GM12878 (cell line): ENCODE data around the gene LYPD5. TPM values are rescaled to one million over a fixed set of nuclear protein-coding genes. Genes with fewer than 3 reads are reported as not detected.

ENCODE experiments used
- ATAC-seq: fragments of 200-7000 bp; cut with Tn5 transposase; 3 replicates; pipeline ENCODE4 v1.9.1; 2020; ENCODE audit warnings: mild to moderate bottlenecking, moderate library complexity
- BruUV-seq: library from RNA; stranded (reverse); fragments of 400-500 nt; replicated peaks from 2 replicates; lab custom pipeline; 2021; lab: Mats Ljungman, UMichigan
- CTCF ChIA-PET: fragments of 300-600 bp; sonication (Branson Sonifier 250); formaldehyde crosslinking; extraction: SDS; loops from one replicate; lab custom pipeline; 2021; ENCODE audit warnings: inconsistent platforms; lab: Yijun Ruan, JAX
- POLR2A ChIA-PET: fragments of 350-600 bp; formaldehyde crosslinking; extraction: SDS; loops from one replicate; lab custom pipeline; 2021; ENCODE audit warnings: inconsistent platforms; lab: Charles Lee
- RAD21 ChIA-PET: fragments of 300-600 bp; sonication (Branson Sonifier 250); formaldehyde crosslinking; loops from one replicate; lab custom pipeline; 2023; ENCODE audit warnings: antibody characterized with exemption; ENCODE audit not compliant: unreplicated experiment; lab: Charles Lee
- SMC1A ChIA-PET: fragments of 300-600 bp; sonication (Branson Sonifier 250); formaldehyde crosslinking; loops from one replicate; lab custom pipeline; 2023; ENCODE audit not compliant: unreplicated experiment, uncharacterized antibody; lab: Charles Lee
- DNase-seq: peaks from one replicate; pipeline ENCODE4 v3.0.0-alpha.2; 2011; ENCODE audit warnings: low read depth, low spot score
- FAIRE-seq: peaks from 3 replicates; lab custom pipeline; 2011; peaks lifted over from hg19 to GRCh38; lab: Jason Lieb, UNC
- H2AFZ ChIP-seq: 2 replicates; pipeline ENCODE4 v1.6.0; 2011; ENCODE audit warnings: low read depth, low read length, control low read depth; ENCODE audit not compliant: control insufficient read depth
- H3K27ac ChIP-seq: 2 replicates; pipeline ENCODE4 v1.5.1; 2011; ENCODE audit warnings: control low read depth; ENCODE audit not compliant: control insufficient read depth, insufficient read depth
- H3K27me3 ChIP-seq, 2 experiments: replicated peaks in 1 of 2; 2 replicates each; pipeline versions ENCODE4 v1.6.0 to v1.6.1; 2011; ENCODE audit warnings: low read length in 1 of 2; ENCODE audit not compliant: control insufficient read depth in 2 of 2, insufficient read depth in 2 of 2
- H3K36me3 ChIP-seq, 2 experiments: 2 replicates each; pipeline ENCODE4 v1.5.1; 2011; ENCODE audit warnings: low read length in 1 of 2; ENCODE audit not compliant: control insufficient read depth in 2 of 2, insufficient read depth in 2 of 2
- H3K4me1 ChIP-seq: 2 replicates; pipeline ENCODE4 v1.6.1; 2011; ENCODE audit warnings: mild to moderate bottlenecking, low read length, moderate library complexity, mixed read lengths; ENCODE audit not compliant: control insufficient read depth, insufficient read depth
- H3K4me2 ChIP-seq: 2 replicates; pipeline ENCODE4 v1.6.0; 2011; ENCODE audit warnings: control low read depth; ENCODE audit not compliant: control insufficient read depth, insufficient read depth
- H3K4me3 ChIP-seq: fragments of 200-600 bp; sonication (generic); 2 replicates; pipeline ENCODE4 v1.5.1; 2016
- H3K79me2 ChIP-seq: 2 replicates; pipeline ENCODE4 v1.6.0; 2011; ENCODE audit warnings: low read length; ENCODE audit not compliant: control insufficient read depth, insufficient read depth
- H3K9ac ChIP-seq: 2 replicates; pipeline ENCODE4 v1.8.0; 2011; ENCODE audit warnings: low read length, control low read depth, mixed read lengths; ENCODE audit not compliant: control insufficient read depth, insufficient read depth
- H3K9me3 ChIP-seq: replicated peaks from 3 replicates; pipeline ENCODE4 v1.5.1; 2011; ENCODE audit warnings: mild to moderate bottlenecking, low read length; ENCODE audit not compliant: control insufficient read depth, insufficient read depth
- H4K20me1 ChIP-seq: 2 replicates; pipeline ENCODE4 v1.6.0; 2011; ENCODE audit not compliant: control insufficient read depth, insufficient read depth
- ASH2L ChIP-seq: fragments of 300-600, 200-600 bp; sonication (generic); IDR thresholded peaks from 2 replicates; pipeline ENCODE4 v1.6.1; 2017; ENCODE audit warnings: low read depth, mild to moderate bottlenecking, borderline replicate concordance
- BMI1 ChIP-seq: fragments of 450-650 bp; IDR thresholded peaks from 2 replicates; pipeline ENCODE4 v1.6.1; 2016; ENCODE audit warnings: mild to moderate bottlenecking, moderate library complexity, borderline replicate concordance
- HCFC1 ChIP-seq: fragments of 150-350 bp; IDR thresholded peaks from 2 replicates; pipeline ENCODE4 v1.6.1; 2014; ENCODE audit warnings: low read length
- NFIC ChIP-seq: IDR thresholded peaks from 2 replicates; pipeline ENCODE4 v1.6.1; 2012; ENCODE audit warnings: low read depth, mild to moderate bottlenecking, inconsistent platforms, low read length, moderate library complexity
- NR2C1 ChIP-seq: fragments of 450-650 bp; IDR thresholded peaks from 2 replicates; pipeline ENCODE4 v1.6.1; 2017; ENCODE audit warnings: antibody characterized with exemption, mild to moderate bottlenecking, moderate library complexity
- PAX8 ChIP-seq: fragments of 450-650 bp; IDR thresholded peaks from 2 replicates; pipeline ENCODE4 v1.6.1; 2017; ENCODE audit warnings: mild to moderate bottlenecking, moderate library complexity
- RB1 ChIP-seq: fragments of 450-650 bp; formaldehyde crosslinking; IDR thresholded peaks from 2 replicates; pipeline ENCODE4 v1.6.1; 2017; ENCODE audit warnings: mild to moderate bottlenecking, borderline replicate concordance
- ZBED1 ChIP-seq: IDR thresholded peaks from 2 replicates; pipeline ENCODE4 v1.6.1; 2016; ENCODE audit warnings: borderline replicate concordance
- ZNF24 ChIP-seq: fragments of 450-650 bp; IDR thresholded peaks from 2 replicates; pipeline ENCODE4 v1.6.1; 2017; ENCODE audit warnings: antibody characterized with exemption, mild to moderate bottlenecking
- WGBS: methylation state at CpG from one replicate; pipeline ENCODE4 v1.1.6; 2016; ENCODE audit warnings: low lambda C conversion rate; ENCODE audit not compliant: insufficient replicate concordance, insufficient coverage; ENCODE audit errors: missing lambda C conversion rate; 5-methylcytosine and 5-hydroxymethylcytosine counted together
- in situ Hi-C: fragments of 300-500 bp; cut with MboI; formaldehyde crosslinking; loops from 9 replicates; pipeline ENCODE4 v1.14.3; 2018; ENCODE audit warnings: mixed read lengths
- intact Hi-C: fragments of 100-400 bp; cut with micrococcal nuclease; formaldehyde crosslinking; loops from one replicate; pipeline ENCODE4 v1.14.2; 2022; ENCODE audit not compliant: unreplicated experiment
- polyA plus RNA-seq, 11 experiments: library from polyadenylated mRNA; depleted of rRNA in 4 of 11; unstranded in 6 of 11; stranded (reverse) in 5 of 11; fragments of >200 nt; fragmentation: Nextera tagmentation in 4 of 11; fragmentation: Illumina TruSeq in 1 of 11; extraction: Ambion mirVana in 4 of 11; extraction: Trizol in 1 of 11; gene quantifications; 1 replicate in 1 of 11; 2 replicates in 10 of 11; pipeline versions ENCODE4 v1.2.1 to v1.2.3, GENCODE V29; 2011 to 2016; ENCODE audit warnings: inconsistent platforms in 2 of 11, missing spikeins in 2 of 11, low read depth in 1 of 11
- total RNA-seq, 4 experiments: library from RNA; depleted of rRNA in 3 of 4; stranded (reverse); fragments of >200 nt in 3 of 4; fragmentation: Illumina TruSeq in 1 of 4; extraction: Trizol in 1 of 4; gene quantifications; 2 replicates each; pipeline versions ENCODE4 v1.2.1 to v1.2.3, GENCODE V29; 2013 to 2021
- TF ChIP-seq, protein P1 (sequence below), 3 experiments: IDR thresholded peaks in 2 of 3; conservative IDR thresholded peaks in 1 of 3; 2 replicates each; pipeline ENCODE4 v1.5.1; 2011; ENCODE audit warnings: low read depth in 3 of 3, low read length in 3 of 3, mild to moderate bottlenecking in 3 of 3, control low read depth in 2 of 3, moderate library complexity in 2 of 3, inconsistent platforms in 1 of 3, mixed read lengths in 1 of 3; ENCODE audit not compliant: control insufficient read depth in 2 of 3, insufficient read depth in 1 of 3; ENCODE audit errors: extremely low read depth in 1 of 3
- TF ChIP-seq, protein P2 (sequence below): fragments of 450-650 bp; IDR thresholded peaks from 2 replicates; pipeline ENCODE4 v1.6.1; 2017; ENCODE audit warnings: mild to moderate bottlenecking
- TF ChIP-seq, protein P3 (sequence below): fragments of 450-650 bp; IDR thresholded peaks from 2 replicates; pipeline ENCODE4 v1.6.1; 2017; ENCODE audit warnings: mild to moderate bottlenecking, moderate library complexity
- TF ChIP-seq, protein P4 (sequence below): fragments of 450-650 bp; formaldehyde crosslinking; IDR thresholded peaks from 2 replicates; pipeline ENCODE4 v1.5.0; 2022; ENCODE audit warnings: mild to moderate bottlenecking, missing genetic modification characterization

The LYPD5 gene
- total and polyA plus RNA-seq, 10 of the 15 experiments (the other 5 are each of a cell fraction or from before 2014, with no cell fraction given): 0.04 to 2.2 (median 0.69) TPM; not detected in 1

DNA sequence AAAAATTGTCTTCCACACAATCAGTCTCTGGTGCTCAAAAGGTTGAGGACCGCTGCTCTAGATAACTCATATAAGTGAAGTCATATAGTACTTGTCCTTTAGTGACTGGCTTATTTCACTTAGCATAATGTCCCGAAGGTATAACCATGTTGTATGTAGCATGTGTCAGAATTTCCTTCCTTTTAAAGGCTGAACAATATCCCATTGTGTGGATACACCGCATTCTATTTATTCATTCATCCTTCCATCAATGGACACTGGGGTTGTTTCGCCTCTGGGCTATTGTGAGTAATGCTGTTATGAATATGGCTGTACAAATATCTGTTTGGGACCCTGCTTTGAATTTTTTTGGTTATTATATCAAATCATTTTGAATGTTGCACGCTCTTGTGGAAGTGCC lies 4.6 kb upstream of the LYPD5 start:
- H3K27me3 ChIP-seq: no peaks in the 10 kb centered on the region
- no peaks in the 10 kb centered on the region for H3K4me1 ChIP-seq
- intact Hi-C loops: no loop called here
- no peak overlapping the region for H3K9ac ChIP-seq
- H2AFZ ChIP-seq: no peak overlapping the region
- H3K79me2 ChIP-seq: no peaks in the 10 kb centered on the region
- FAIRE-seq: no peak
- DNase-seq: no peak
- POLR2A ChIA-PET: no interaction called here
- in situ Hi-C loops: loop anchor here (10.0 kb wide), 1 partner anchor 362 kb away; no protein-coding TSS in a partner anchor
- H3K27ac ChIP-seq: no peak overlapping the region
- CTCF ChIA-PET: interaction anchor here (1.1 kb wide), 1 partner anchor 61 kb away, joined by 5 read pairs; no protein-coding TSS in a partner anchor
- SMC1A ChIA-PET: interaction anchor here (1.1 to 3.3 kb wide), 3 partner anchors 29 to 251 kb away, joined by 3 to 28 read pairs (median 3); no protein-coding TSS in a partner anchor
- RAD21 ChIA-PET: interaction anchor here (2.1 to 3.6 kb wide), 2 partner anchors 61 to 138 kb away, joined by 8 to 36 read pairs; no protein-coding TSS in a partner anchor
- H3K9me3 ChIP-seq: no peaks in the 10 kb centered on the region
- no peaks in the 10 kb centered on the region for H4K20me1 ChIP-seq
- no TSS peak for BruUV-seq
- WGBS: 30% methylated on average over 5 of the region's 5 CpGs
- H3K4me2 ChIP-seq: no peak overlapping the region
- no peaks in the 10 kb centered on the region for H3K36me3 ChIP-seq
- no peak for ATAC-seq
- H3K4me3 ChIP-seq: no peak overlapping the region
- TF ChIP-seq, protein P1, sequence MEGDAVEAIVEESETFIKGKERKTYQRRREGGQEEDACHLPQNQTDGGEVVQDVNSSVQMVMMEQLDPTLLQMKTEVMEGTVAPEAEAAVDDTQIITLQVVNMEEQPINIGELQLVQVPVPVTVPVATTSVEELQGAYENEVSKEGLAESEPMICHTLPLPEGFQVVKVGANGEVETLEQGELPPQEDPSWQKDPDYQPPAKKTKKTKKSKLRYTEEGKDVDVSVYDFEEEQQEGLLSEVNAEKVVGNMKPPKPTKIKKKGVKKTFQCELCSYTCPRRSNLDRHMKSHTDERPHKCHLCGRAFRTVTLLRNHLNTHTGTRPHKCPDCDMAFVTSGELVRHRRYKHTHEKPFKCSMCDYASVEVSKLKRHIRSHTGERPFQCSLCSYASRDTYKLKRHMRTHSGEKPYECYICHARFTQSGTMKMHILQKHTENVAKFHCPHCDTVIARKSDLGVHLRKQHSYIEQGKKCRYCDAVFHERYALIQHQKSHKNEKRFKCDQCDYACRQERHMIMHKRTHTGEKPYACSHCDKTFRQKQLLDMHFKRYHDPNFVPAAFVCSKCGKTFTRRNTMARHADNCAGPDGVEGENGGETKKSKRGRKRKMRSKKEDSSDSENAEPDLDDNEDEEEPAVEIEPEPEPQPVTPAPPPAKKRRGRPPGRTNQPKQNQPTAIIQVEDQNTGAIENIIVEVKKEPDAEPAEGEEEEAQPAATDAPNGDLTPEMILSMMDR (IDR thresholded peaks at IDR 0.05 in 2 of 3, conservative IDR thresholded peaks at IDR 0.05 in 1 of 3; ENCODE audit: control insufficient read depth in 2 of 3, extremely low read depth in 1 of 3, insufficient read depth in 1 of 3, low read depth in 3 of 3, low read length in 3 of 3): no peak
- TF ChIP-seq NFIC (no peak), RB1 (no peak), HCFC1 (no peak), ZBED1 (no peak), BMI1 (no peak), NR2C1 (no peak), ZNF24 (no peak), ASH2L (no peak), PAX8 (no peak)
- TF ChIP-seq, protein P2, sequence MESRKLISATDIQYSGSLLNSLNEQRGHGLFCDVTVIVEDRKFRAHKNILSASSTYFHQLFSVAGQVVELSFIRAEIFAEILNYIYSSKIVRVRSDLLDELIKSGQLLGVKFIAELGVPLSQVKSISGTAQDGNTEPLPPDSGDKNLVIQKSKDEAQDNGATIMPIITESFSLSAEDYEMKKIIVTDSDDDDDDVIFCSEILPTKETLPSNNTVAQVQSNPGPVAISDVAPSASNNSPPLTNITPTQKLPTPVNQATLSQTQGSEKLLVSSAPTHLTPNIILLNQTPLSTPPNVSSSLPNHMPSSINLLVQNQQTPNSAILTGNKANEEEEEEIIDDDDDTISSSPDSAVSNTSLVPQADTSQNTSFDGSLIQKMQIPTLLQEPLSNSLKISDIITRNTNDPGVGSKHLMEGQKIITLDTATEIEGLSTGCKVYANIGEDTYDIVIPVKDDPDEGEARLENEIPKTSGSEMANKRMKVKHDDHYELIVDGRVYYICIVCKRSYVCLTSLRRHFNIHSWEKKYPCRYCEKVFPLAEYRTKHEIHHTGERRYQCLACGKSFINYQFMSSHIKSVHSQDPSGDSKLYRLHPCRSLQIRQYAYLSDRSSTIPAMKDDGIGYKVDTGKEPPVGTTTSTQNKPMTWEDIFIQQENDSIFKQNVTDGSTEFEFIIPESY: no peak
- TF ChIP-seq, protein P3, sequence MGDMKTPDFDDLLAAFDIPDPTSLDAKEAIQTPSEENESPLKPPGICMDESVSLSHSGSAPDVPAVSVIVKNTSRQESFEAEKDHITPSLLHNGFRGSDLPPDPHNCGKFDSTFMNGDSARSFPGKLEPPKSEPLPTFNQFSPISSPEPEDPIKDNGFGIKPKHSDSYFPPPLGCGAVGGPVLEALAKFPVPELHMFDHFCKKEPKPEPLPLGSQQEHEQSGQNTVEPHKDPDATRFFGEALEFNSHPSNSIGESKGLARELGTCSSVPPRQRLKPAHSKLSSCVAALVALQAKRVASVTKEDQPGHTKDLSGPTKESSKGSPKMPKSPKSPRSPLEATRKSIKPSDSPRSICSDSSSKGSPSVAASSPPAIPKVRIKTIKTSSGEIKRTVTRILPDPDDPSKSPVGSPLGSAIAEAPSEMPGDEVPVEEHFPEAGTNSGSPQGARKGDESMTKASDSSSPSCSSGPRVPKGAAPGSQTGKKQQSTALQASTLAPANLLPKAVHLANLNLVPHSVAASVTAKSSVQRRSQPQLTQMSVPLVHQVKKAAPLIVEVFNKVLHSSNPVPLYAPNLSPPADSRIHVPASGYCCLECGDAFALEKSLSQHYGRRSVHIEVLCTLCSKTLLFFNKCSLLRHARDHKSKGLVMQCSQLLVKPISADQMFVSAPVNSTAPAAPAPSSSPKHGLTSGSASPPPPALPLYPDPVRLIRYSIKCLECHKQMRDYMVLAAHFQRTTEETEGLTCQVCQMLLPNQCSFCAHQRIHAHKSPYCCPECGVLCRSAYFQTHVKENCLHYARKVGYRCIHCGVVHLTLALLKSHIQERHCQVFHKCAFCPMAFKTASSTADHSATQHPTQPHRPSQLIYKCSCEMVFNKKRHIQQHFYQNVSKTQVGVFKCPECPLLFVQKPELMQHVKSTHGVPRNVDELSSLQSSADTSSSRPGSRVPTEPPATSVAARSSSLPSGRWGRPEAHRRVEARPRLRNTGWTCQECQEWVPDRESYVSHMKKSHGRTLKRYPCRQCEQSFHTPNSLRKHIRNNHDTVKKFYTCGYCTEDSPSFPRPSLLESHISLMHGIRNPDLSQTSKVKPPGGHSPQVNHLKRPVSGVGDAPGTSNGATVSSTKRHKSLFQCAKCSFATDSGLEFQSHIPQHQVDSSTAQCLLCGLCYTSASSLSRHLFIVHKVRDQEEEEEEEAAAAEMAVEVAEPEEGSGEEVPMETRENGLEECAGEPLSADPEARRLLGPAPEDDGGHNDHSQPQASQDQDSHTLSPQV: no peak
- TF ChIP-seq, protein P4, sequence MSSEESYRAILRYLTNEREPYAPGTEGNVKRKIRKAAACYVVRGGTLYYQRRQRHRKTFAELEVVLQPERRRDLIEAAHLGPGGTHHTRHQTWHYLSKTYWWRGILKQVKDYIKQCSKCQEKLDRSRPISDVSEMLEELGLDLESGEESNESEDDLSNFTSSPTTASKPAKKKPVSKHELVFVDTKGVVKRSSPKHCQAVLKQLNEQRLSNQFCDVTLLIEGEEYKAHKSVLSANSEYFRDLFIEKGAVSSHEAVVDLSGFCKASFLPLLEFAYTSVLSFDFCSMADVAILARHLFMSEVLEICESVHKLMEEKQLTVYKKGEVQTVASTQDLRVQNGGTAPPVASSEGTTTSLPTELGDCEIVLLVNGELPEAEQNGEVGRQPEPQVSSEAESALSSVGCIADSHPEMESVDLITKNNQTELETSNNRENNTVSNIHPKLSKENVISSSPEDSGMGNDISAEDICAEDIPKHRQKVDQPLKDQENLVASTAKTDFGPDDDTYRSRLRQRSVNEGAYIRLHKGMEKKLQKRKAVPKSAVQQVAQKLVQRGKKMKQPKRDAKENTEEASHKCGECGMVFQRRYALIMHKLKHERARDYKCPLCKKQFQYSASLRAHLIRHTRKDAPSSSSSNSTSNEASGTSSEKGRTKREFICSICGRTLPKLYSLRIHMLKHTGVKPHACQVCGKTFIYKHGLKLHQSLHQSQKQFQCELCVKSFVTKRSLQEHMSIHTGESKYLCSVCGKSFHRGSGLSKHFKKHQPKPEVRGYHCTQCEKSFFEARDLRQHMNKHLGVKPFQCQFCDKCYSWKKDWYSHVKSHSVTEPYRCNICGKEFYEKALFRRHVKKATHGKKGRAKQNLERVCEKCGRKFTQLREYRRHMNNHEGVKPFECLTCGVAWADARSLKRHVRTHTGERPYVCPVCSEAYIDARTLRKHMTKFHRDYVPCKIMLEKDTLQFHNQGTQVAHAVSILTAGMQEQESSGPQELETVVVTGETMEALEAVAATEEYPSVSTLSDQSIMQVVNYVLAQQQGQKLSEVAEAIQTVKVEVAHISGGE: no peak
